IMR-90 (cell line): ENCODE measurements around the gene PHF20. TPM values are rescaled to one million over a fixed set of nuclear protein-coding genes. Genes with fewer than 3 reads are reported as not detected.
"Not testable (repeated sequence)": the region's sequence is repeated elsewhere in the genome, so short reads cannot be mapped to it uniquely, and the experiment has no call there.

Source experiments
- ATAC-seq: fragments of 200-7000 bp; cut with Tn5 transposase; 2 replicates; pipeline ENCODE4 v1.9.1; 2020; ENCODE audit warnings: low read depth, mild to moderate bottlenecking, moderate library complexity
- BruUV-seq: library from RNA; stranded (reverse); fragments of 400-500 nt; replicated peaks from 2 replicates; lab custom pipeline; 2021; lab: Mats Ljungman, UMichigan
- CTCF ChIA-PET: fragments of 300-600 bp; formaldehyde crosslinking; extraction: SDS; loops from one replicate; lab custom pipeline; 2021; ENCODE audit warnings: antibody characterized with exemption; lab: Yijun Ruan, JAX
- POLR2A ChIA-PET: fragments of 300-600 bp; sonication (Branson Sonifier 250); formaldehyde crosslinking; loops from one replicate; lab custom pipeline; 2022; ENCODE audit warnings: antibody characterized with exemption; ENCODE audit not compliant: unreplicated experiment; lab: Charles Lee
- DNase-seq: peaks from one replicate; pipeline ENCODE4 v3.0.0; 2013
- H2AFZ ChIP-seq: replicated peaks from 2 replicates; pipeline ENCODE3; 2013; ENCODE audit warnings: low read length, mild to moderate bottlenecking; ENCODE audit not compliant: poor library complexity
- H2AK5ac ChIP-seq: 2 replicates; pipeline ENCODE4 v1.6.1; 2013; ENCODE audit warnings: low read depth, low read length, inconsistent platforms
- H2AK9ac ChIP-seq: replicated peaks from 2 replicates; pipeline ENCODE3; 2013; ENCODE audit warnings: mild to moderate bottlenecking, low read depth, low read length, moderate library complexity; ENCODE audit not compliant: poor library complexity
- H2BK120ac ChIP-seq: 2 replicates; pipeline ENCODE4 v1.6.1; 2013; ENCODE audit warnings: low read depth, low read length, inconsistent platforms
- H2BK15ac ChIP-seq: 3 replicates; pipeline ENCODE4 v1.6.1; 2013; ENCODE audit warnings: low read depth, low read length, inconsistent platforms
- H2BK20ac ChIP-seq: 2 replicates; pipeline ENCODE4 v1.6.1; 2013; ENCODE audit warnings: low read depth, mild to moderate bottlenecking, inconsistent platforms, low read length, moderate library complexity
- H2BK5ac ChIP-seq: 2 replicates; pipeline ENCODE4 v1.6.1; 2013; ENCODE audit warnings: mild to moderate bottlenecking, low read depth, low read length, inconsistent platforms; ENCODE audit not compliant: poor library complexity, severe bottlenecking
- H3K14ac ChIP-seq: replicated peaks from 2 replicates; pipeline ENCODE4 v1.6.1; 2013; ENCODE audit warnings: low read depth, low read length, inconsistent platforms
- H3K18ac ChIP-seq: 2 replicates; pipeline ENCODE4 v1.6.1; 2013; ENCODE audit warnings: low read depth, low read length, control low read depth
- H3K23ac ChIP-seq: 2 replicates; pipeline ENCODE4 v1.6.1; 2013; ENCODE audit warnings: low read depth, low read length, inconsistent platforms
- H3K27ac ChIP-seq: 2 replicates; pipeline ENCODE4 v1.5.1; 2013; ENCODE audit warnings: mild to moderate bottlenecking, control low read depth, low read length; ENCODE audit not compliant: insufficient read depth
- H3K27me3 ChIP-seq: 2 replicates; pipeline ENCODE4 v1.6.1; 2013; ENCODE audit warnings: low read length; ENCODE audit not compliant: control insufficient read depth, insufficient read depth
- H3K36me3 ChIP-seq: 2 replicates; pipeline ENCODE4 v1.6.1; 2013; ENCODE audit warnings: low read length, mixed read lengths; ENCODE audit not compliant: control insufficient read depth, insufficient read depth
- H3K4ac ChIP-seq: 2 replicates; pipeline ENCODE4 v1.6.1; 2013; ENCODE audit warnings: low read depth, low read length, inconsistent platforms
- H3K4me1 ChIP-seq: 2 replicates; pipeline ENCODE4 v1.6.1; 2013; ENCODE audit warnings: low read length, mixed read lengths; ENCODE audit not compliant: control insufficient read depth, insufficient read depth
- H3K4me2 ChIP-seq: 2 replicates; pipeline ENCODE4 v1.6.1; 2013; ENCODE audit warnings: low read depth, mild to moderate bottlenecking, control low read depth, low read length, moderate library complexity
- H3K4me3 ChIP-seq: 2 replicates; pipeline ENCODE4 v1.5.1; 2013; ENCODE audit warnings: low read depth, mild to moderate bottlenecking, control low read depth, low read length, moderate library complexity; ENCODE audit not compliant: insufficient read depth
- H3K56ac ChIP-seq: 2 replicates; pipeline ENCODE4 v1.6.1; 2013; ENCODE audit warnings: low read length, inconsistent platforms; ENCODE audit not compliant: insufficient read depth; ENCODE audit errors: extremely low read depth
- H3K79me1 ChIP-seq, 2 experiments: 2 replicates each; pipeline ENCODE4 v1.6.1; 2013; ENCODE audit warnings: low read length in 2 of 2, inconsistent platforms in 1 of 2, low read depth in 1 of 2
- H3K9ac ChIP-seq: 2 replicates; pipeline ENCODE4 v1.6.1; 2013; ENCODE audit warnings: low read depth, low read length, control low read depth
- H3K9me1 ChIP-seq: 2 replicates; pipeline ENCODE4 v1.6.1; 2013; ENCODE audit warnings: low read length, inconsistent platforms; ENCODE audit not compliant: insufficient read depth
- H3K9me3 ChIP-seq: 2 replicates; pipeline ENCODE4 v1.6.1; 2013; ENCODE audit warnings: low read length; ENCODE audit not compliant: control insufficient read depth, insufficient read depth
- H4K20me1 ChIP-seq: 2 replicates; pipeline ENCODE4 v1.6.1; 2013; ENCODE audit warnings: low read length, inconsistent platforms; ENCODE audit not compliant: insufficient read depth
- H4K5ac ChIP-seq: 2 replicates; pipeline ENCODE4 v1.6.1; 2013; ENCODE audit warnings: mild to moderate bottlenecking, low read depth, low read length, control low read depth
- H4K8ac ChIP-seq, 2 experiments: 2 replicates each; pipeline ENCODE4 v1.6.1; 2013; ENCODE audit warnings: low read depth in 2 of 2, low read length in 2 of 2, control low read depth in 1 of 2, inconsistent platforms in 1 of 2
- H4K91ac ChIP-seq: 2 replicates; pipeline ENCODE4 v1.6.1; 2013; ENCODE audit warnings: low read depth, low read length, inconsistent platforms; ENCODE audit not compliant: insufficient read depth
- WGBS, 2 experiments: methylation state at CpG; one replicate each; pipeline versions ENCODE4 v1.1.5 to v1.1.7; 2013; ENCODE audit warnings: missing lambda C conversion rate in 2 of 2; ENCODE audit not compliant: insufficient read length in 1 of 2; ENCODE audit errors: extremely low coverage in 2 of 2; 5-methylcytosine and 5-hydroxymethylcytosine counted together
- dilution Hi-C: fragments of 300-500 bp; cut with HindIII; formaldehyde crosslinking; loops from one replicate; pipeline ENCODE4 v1.14.3; 2018; ENCODE audit warnings: low sequenced_read_pairs; ENCODE audit not compliant: unreplicated experiment
- in situ Hi-C: fragments of 300-500 bp; cut with MboI; formaldehyde crosslinking; loops from 3 replicates; pipeline ENCODE4 v1.14.3; 2019; ENCODE audit warnings: low sequenced_read_pairs, inconsistent platforms, mixed read lengths
- intact Hi-C: fragments of 100-400 bp; cut with micrococcal nuclease; formaldehyde crosslinking; loops from 2 replicates; pipeline ENCODE4 v1.10.0; 2022
- polyA plus RNA-seq, 3 experiments: library from polyadenylated mRNA; depleted of rRNA; stranded (reverse); fragments of >200 nt; gene quantifications; 2 replicates each; pipeline ENCODE4 v1.2.3, GENCODE V29; 2012; ENCODE audit warnings: low replicate concordance in 1 of 3
- total RNA-seq: library from RNA; depleted of rRNA; stranded (reverse); fragments of >200 nt; gene quantifications from 2 replicates; pipeline ENCODE4 v1.2.3, GENCODE V29; 2012

PHF20 gene
- total and polyA plus RNA-seq, 2 of the 4 experiments (the other 2 are of a cell fraction), result 22.0 to 22.5 TPM

DNA sequence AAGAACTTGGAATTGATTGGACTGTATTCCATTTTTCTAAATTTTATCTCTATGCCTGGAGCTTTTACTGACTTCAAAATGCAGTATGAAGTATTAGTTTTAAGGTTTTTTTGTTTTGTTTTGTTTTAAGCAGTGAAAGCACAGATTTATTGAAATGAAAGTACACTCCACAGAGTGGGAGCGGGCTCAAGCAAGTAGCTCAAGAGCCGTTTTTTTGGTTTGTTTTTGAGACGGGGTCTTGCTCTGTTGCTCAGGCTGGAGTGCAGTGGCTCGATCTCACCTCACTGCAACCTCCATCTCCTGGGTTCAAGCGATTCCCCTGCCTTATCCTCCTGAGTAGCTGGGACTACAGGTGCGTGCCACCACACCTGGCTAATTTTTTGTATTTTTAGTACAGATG, 72.1 kb downstream of the PHF20 start:
- Histone ChIP-seq H3K79me1 (peaks cover 20 to 51% of the 10 kb centered on the region in 2 experiments), H3K36me3 (peaks cover 22% of the 10 kb centered on the region)
- H2AK9ac ChIP-seq, H3K9ac ChIP-seq, H2BK20ac ChIP-seq, H2AK5ac ChIP-seq, H3K27me3 ChIP-seq, H2BK15ac ChIP-seq, H2AFZ ChIP-seq, H4K20me1 ChIP-seq, H4K5ac ChIP-seq, CTCF ChIA-PET, BruUV-seq, POLR2A ChIA-PET, H3K4ac ChIP-seq, DNase-seq, H2BK120ac ChIP-seq, H4K8ac ChIP-seq, intact Hi-C loops, H4K91ac ChIP-seq, H3K27ac ChIP-seq, dilution Hi-C loops, H3K56ac ChIP-seq, H3K9me1 ChIP-seq, H3K23ac ChIP-seq, H3K4me1 ChIP-seq, H3K9me3 ChIP-seq, H3K18ac ChIP-seq, H3K4me2 ChIP-seq, ATAC-seq, H2BK5ac ChIP-seq, in situ Hi-C loops, H3K4me3 ChIP-seq, H3K14ac ChIP-seq: not testable (repeated sequence)
- WGBS, 2 experiments, result 100% methylated on average over 1 of the region's 6 CpGs; no CpG with 5 or more reads in 1 of the 2 experiments
